NAMALWA (cell line): Measurements from ENCODE around the gene CCDC134.
"Not testable (repeated sequence)": the region's sequence is repeated elsewhere in the genome, so short reads cannot be mapped to it uniquely, and the experiment has no call there.

ENCODE experiments used
- DNase-seq: peaks from one replicate; pipeline ENCODE4 v3.0.0-alpha.2; 2015; ENCODE audit warnings: low spot score

The CCDC134 gene

GRCh38 chr22:41823797-41824196 lies 23.3 kb downstream of the CCDC134 start:
- no peak for DNase-seq

DNA sequence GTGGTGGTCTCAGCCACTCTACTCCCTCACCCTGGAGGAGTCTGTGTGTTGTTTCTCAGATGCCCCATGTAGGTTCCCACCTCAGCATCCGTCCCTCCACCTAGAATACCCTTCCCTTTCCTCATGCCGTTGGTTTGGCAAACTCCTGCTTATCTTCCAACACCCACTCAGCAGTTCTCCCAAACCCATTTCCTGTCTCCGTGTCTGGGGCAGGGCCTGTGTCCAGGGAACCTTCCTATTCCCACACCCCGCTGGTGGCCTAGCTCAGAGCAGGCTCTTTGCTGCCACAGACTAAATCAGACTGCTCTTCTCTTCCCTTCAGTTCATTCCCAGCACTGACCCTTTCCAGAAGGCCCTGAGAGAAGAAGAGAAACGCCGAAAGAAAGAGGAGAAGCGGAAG lies 24.9 kb downstream of the CCDC134 start:
- DNase-seq = no peak

GRCh38 chr22:41826021-41826420 lies 25.5 kb downstream of the CCDC134 start:
- no peak for DNase-seq

DNA sequence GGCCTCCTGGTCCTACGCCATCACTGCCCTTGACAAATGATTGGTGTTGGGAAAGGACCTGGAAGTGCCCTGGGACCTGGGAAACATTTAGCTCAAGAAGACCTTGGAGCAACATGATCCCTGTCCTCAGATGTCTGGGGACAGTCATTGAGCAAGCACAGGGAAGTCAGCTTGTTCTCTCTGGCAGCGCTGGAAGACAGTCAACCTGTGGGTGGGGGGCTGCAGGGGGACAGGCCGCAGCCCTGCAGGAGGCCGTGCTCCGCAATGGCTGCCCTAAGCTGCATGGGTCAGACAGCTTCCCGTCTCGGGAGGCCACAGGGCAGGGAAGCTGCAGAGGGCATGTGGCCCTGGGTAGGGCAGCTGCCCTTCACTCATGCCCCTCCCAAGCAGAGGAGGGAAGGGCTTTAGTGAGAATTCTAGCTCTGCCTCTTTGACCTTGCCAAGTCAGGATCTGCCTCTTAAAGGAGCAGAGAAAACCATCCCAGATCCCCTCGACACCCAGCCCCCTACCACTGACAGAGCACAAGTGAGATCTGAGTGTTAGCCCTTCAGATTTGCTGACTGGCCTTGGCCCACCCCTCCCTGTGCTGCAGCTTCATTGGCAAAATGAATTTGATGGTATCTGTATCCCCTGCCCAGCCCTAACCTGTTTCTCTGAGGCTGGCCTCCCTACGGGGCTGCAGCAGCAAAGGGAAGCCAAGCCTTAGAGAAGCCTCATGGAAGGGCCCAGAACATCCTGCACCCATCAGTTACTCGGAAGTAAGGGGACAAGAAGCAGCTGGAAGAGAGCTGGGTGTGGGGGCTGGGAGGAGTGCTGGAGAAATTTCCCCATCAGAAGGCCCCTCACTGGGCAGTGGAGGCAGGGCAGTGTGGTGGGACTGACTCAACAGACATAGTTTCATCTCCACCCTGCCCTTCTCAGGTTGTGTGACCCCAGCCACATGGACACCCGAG lies 26.2 kb downstream of the CCDC134 start:
- DNase-seq = no peak

GRCh38 chr22:41827671-41828070 lies 27.2 kb downstream of the CCDC134 start:
- DNase-seq = no peak

- no peak for DNase-seq
Measured at GRCh38 chr22:41828516-41828915, 28.0 kb downstream of the CCDC134 start.

DNA sequence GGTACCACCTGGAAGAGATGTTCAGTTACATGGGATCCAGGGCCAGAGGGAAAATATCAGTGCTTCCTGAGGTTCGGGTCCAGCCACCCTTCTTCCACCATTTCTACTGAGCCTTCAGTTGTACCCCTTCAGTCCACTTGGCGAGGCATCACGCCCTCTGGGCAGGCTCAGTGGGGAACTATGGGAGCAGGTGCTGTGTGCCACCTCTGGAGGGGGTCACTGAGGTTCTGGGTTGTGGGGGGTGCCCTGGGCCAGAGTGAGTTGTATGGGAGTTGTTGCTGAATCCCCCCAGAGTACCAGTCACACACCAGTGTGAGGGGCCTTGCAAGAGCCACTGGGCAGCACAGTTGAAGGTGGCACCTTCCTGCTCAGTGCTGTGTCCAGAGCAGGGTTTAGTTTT lies 29.7 kb downstream of the CCDC134 start:
- DNase-seq = peak; percentile 54

GRCh38 chr22:41831383-41831782 lies 30.9 kb downstream of the CCDC134 start:
- DNase-seq = peak; percentile 81

- no peak for DNase-seq
Measured at GRCh38 chr22:41831828-41832552, 31.5 kb downstream of the CCDC134 start.

DNA sequence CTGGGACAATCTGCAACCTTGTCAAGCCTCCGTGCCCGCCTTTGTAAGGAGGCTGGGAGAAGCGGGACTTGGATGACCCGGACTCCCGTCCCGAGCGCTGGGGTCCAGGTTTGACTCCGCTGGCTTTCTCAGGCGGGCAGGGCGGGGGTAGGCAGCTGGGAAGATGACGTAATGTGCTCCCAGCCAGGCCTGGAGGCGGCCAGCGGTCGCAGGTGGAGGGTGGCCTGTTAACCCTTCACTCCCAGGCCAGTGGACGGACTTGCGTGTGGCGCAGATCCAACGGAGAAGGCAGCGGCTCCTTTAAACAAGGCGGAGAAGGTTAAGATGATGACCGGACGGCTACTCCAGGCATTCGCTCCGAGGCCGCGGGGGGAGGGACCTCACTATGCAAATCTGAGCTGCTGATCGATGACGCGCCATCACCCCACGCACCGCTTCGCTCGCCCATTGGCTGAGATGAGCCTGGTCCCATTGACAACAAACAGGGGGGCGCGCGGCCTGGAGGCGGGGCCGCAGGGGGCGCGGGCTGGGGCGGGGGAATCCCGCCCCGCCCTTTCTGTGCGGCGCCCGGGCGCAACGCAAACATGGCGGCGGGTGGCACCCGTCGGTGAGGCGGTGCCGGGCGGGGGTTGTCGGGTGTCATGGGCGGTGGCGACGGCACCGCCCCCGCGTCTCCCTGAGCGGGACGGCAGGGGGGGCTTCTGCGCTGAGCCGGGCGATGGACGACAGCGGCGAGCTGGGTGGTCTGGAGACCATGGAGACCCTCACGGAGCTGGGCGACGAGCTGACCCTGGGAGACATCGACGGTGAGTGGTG lies 32.3 kb downstream of the CCDC134 start, which contains the start of gene SREBF2:
SREBF2 (plus strand) TSS at position 553 of the 816 bp plus-strand sequence; CDS start at position 719, 166 bp downstream.
- DNase-seq = peak; percentile 99

GRCh38 chr22:41833369-41834004 lies 33.0 kb downstream of the CCDC134 start:
- peak; percentile 48 for DNase-seq

DNA sequence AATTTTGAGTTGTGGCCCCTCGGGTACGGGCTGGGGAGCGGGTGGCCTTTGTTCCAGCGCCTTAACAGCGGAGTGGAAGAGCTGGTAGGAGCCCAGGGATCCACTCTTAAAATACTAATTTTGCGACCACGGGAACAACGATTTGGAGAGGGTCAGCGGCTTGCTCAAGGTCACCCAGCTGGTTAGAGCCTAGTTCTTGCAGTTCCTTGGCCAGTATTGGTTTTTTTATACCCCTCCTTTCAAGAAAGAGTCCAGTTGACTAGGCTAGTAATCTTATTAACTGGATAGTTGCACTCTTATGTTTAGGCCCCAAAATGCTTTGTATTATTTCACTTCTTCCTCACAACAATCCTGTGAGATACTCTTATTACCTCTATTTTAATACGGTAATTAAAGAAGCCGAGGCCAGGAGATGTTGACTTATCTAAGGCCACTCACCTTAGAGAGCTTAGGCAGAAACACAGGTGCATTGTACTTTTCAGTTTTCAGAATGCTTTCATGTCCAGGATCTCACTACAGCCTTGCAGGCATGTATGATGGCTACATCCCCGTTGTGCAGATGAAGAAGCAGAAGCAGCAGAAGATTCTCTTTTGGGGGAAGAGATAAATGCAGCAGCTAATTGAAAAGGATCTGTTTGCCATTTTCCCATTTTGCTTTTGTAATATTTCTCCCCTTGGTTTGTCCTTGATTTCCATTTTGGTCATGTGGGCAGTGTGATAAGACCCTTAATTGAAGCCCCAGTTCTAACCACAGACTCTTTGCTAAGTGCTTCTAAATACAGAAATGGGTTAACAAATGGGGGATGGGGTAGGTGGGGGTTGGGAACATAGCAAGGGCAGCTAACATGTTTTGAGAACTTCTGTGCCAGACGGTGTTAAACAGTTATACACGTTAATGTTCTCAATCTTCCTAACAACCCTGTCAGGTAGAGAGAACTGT lies 33.8 kb downstream of the CCDC134 start:
- DNase-seq = peak; percentile 56

DNA sequence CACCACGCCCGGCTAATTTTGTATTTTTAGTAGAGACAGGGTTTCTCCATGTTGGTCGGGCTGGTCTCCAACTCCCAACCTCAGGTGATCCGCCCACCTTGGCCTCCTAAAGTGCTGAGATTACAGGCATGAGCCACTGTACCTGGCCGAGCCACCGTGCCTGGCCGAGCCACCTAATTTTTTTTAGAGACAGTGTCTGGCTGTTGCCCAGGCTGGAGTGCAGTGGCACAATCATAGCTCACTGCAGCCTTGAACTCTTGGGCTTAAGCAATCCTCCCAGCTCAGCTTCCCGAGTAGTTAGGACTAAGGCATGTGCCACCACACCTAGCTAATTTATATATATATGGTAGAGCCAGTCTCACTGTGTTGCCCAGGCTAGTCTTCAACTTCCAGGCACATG lies 35.0 kb downstream of the CCDC134 start:
- not testable (repeated sequence) for DNase-seq

- DNase-seq = no peak
Measured at GRCh38 chr22:41836551-41836950, 36.1 kb downstream of the CCDC134 start.

GRCh38 chr22:41838842-41839618 lies 38.6 kb downstream of the CCDC134 start:
- no peak for DNase-seq

- DNase-seq = no peak
Measured at GRCh38 chr22:41840216-41840615, 39.7 kb downstream of the CCDC134 start.

DNA sequence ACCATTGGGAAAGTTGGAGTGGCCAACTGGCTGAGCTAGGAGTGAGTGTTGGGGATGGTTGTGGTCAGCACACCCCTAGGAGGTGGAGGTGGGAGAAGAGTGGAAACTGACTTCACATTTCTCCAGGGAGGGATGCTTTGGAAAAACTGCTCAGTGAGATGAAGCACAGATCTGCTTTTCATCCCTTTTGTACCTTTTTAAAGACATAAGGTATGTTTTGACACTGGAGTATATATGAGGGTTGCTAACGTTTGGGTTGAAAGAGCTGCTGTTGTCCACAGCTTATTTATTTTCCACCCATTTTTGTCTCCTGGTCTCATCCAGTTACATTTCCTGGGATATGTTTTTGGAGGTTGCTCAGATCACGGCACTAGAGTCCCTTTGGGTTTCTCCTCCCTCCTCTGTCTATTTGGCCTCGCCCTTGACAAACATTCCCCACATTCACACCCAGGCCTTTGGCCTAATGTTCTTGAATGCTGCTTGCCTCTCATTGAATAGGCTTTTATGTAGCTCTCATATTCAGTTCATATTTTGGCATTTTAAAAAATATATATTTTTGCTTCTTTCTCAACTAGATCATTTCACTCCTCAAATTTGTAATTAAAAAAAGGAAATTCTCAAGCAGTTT lies 40.7 kb downstream of the CCDC134 start:
- DNase-seq = no peak

GRCh38 chr22:41842996-41843970 lies 42.8 kb downstream of the CCDC134 start:
- peak; percentile 63 for DNase-seq
